Astrocyte (in vitro differentiated cells and primary cell): ENCODE data around the gene AP5B1.

Source experiments
- EZH2 ChIP-seq: IDR thresholded peaks from 2 replicates; pipeline ENCODE4 v1.6.1; 2012; ENCODE audit warnings: mild to moderate bottlenecking, low read length, inconsistent platforms; ENCODE audit not compliant: insufficient read depth
- TF ChIP-seq, protein P1 (sequence below): IDR thresholded peaks from 2 replicates; pipeline ENCODE4 v1.5.1; 2011; ENCODE audit warnings: low read depth, mild to moderate bottlenecking, inconsistent platforms, low read length, moderate library complexity; ENCODE audit not compliant: insufficient read depth

DNA sequence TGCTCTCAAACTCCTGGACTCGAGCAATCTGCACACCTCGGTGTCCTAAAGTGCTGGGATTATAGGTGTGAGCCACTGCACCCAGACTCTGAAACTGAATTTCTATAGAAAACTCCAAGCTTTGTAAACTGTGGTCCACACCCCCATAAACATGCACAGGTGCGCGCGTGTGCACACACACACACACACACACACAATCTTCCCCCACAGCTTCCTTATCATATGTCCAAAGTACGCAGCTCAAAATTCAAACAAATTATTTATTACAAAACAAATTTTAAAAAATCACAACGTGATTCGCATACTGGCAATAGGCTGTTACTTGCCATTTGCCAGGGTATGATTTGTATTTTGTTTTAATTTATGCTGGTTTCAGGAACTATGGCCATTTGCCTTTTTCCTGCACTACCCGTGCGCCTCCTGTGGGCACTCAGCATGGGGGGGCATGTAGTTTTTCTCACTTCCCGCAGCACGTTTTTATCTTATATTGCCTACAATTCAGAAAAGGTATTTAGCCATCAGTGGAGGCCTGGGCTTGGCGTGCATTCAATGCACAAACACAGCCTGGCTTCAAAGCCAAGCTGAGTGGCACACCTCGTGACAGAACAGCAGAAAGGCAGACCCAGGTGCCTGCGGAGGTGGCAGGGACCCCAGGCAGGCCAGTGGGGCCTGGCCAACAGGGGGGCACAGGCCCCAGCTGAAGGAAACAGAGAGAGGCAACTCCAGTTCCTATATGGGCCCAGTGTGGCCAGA is 42.2 kb upstream of the AP5B1 start:
- TF ChIP-seq, protein P1, sequence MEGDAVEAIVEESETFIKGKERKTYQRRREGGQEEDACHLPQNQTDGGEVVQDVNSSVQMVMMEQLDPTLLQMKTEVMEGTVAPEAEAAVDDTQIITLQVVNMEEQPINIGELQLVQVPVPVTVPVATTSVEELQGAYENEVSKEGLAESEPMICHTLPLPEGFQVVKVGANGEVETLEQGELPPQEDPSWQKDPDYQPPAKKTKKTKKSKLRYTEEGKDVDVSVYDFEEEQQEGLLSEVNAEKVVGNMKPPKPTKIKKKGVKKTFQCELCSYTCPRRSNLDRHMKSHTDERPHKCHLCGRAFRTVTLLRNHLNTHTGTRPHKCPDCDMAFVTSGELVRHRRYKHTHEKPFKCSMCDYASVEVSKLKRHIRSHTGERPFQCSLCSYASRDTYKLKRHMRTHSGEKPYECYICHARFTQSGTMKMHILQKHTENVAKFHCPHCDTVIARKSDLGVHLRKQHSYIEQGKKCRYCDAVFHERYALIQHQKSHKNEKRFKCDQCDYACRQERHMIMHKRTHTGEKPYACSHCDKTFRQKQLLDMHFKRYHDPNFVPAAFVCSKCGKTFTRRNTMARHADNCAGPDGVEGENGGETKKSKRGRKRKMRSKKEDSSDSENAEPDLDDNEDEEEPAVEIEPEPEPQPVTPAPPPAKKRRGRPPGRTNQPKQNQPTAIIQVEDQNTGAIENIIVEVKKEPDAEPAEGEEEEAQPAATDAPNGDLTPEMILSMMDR, result no peak
- no peak for TF ChIP-seq EZH2
